Ramos (cell line): ENCODE data around the gene MSI2.

Experiments
- in situ Hi-C: fragments of 300-500 bp; cut with MboI; formaldehyde crosslinking; loops from one replicate; pipeline ENCODE4 v1.14.3; 2022; ENCODE audit warnings: low sequenced_read_pairs; ENCODE audit not compliant: unreplicated experiment

MSI2 gene

GRCh38 chr17:57332501-57332900 is 76.2 kb downstream of the MSI2 start:
- in situ Hi-C loops = no loop called here

- in situ Hi-C loops = no loop called here
Observed at GRCh38 chr17:57335195-57335792, 79.0 kb downstream of the MSI2 start.

DNA sequence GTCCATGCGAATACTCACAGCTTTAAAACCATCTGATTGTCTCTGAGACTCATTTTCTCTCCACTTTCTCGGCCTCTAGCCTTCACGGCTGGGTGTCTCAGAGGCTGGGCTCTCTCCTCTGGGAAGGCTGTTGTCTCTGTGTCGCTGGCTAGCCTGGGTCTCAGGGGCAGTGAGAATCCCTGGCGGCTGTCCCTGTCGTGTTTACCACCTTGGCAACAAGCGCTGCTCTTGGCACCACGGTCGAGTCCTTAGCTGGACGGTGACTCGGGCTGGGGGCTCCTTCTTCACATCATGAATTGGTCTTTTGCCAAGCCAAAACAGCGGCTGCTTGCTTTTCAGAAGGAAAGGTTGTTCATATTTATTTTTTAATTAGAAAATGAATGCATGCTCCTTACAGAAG is 81.1 kb downstream of the MSI2 start:
- in situ Hi-C loops = no loop called here

DNA sequence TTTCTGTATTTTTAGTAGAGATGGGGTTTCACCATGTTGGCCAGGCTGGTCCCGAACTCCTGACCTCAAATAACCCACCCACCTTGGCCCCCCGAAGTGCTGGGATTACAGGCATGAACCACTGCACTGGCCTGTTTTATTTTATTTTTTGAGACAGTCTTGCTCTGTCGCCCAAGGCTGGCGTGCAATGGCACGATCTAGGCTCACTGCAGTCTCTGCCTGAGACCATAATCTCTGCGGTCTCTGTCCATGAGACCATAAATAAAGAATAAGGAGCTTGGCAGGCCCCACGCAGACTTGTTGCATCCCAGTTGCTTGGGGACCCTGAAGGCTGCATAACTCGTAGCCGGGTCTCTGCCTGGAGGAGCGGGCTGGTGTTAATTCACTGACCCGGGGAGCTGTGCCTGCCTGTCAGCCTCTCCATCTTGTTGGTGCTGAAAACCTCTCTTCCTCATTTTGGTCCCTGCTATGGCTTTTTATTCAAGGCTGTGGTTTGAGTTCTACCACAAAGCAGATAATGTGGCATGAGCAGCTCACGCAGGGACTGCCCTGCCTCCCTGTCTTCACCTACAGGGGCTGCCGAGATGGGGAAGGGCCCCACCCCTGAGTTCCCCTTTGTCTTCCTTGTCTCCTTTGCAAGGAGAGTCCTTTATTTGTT is 82.1 kb downstream of the MSI2 start:
- in situ Hi-C loops = no loop called here

- in situ Hi-C loops = no loop called here
Observed at GRCh38 chr17:57340160-57340981, 84.0 kb downstream of the MSI2 start.

GRCh38 chr17:57341611-57342540 is 85.6 kb downstream of the MSI2 start:
- in situ Hi-C loops = no loop called here

DNA sequence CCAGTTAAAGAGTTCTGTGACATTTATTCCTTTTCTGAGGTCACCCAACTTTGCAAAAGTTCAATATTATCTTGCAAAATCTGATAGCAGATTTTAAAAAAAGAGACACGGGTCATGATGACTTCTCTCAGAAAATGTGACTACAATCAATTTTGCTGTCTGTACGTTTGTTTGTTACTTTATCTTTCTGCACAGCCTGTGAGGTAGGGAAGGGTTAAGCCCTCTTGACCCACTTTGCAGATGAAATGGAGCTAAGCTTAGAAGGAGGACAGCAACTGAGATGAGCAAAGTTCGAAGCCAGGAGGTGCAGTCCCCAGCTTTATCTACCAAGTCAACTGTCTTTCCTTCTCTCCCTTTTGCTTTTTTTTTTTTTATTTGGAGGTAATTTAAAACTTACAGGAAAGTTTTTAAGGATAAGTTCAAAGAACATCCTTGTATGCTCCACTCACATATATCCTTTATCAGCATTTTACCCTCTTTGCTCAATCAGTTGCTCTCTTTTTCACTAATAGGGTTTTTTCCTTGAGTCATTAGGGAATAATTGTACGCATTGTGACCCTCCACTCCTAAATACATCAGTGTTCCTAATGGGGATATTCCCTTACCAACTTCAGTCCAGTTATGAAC is 86.8 kb downstream of the MSI2 start:
- in situ Hi-C loops = no loop called here

GRCh38 chr17:57343717-57344116 is 87.4 kb downstream of the MSI2 start:
- in situ Hi-C loops = no loop called here

GRCh38 chr17:57344261-57344660 is 87.9 kb downstream of the MSI2 start:
- in situ Hi-C loops = no loop called here

DNA sequence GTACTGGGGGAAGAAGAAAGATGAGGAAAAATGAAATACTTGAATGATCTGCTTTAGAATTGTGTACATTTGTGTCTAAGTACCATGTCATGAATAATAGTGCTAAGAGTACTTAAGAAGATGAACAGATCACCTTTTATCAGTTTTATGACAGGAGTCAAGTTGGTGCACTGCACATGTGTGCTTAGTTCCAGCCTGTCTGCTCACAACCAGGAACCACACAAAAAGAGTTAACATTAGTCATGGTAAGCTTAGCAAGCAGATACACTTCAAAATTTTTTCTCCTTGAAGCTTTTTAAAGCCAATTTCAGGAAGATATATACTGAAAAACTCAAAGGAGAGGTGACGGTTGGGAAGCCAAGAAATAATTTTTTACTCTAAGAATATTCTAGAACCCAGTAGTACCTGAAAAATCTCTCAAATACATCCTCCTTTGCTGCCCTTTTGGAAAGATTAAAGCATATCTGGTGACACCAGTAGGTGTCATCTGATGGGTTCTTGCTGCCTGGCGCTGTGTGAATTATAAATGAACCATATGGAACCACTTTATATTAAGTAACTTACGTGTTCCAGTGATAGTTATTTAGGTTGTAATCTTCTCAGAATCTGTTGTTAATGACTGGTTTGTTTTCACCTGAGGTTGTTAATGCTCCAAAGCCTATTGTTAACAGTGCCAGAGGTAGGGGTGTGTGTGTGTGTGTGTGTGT is 93.4 kb downstream of the MSI2 start:
- in situ Hi-C loops = loop anchor here (10.0 kb wide), 1 partner anchor 205 kb away; no protein-coding TSS in a partner anchor

- in situ Hi-C loops = loop anchor here (10.0 kb wide), 1 partner anchor 205 kb away; no protein-coding TSS in a partner anchor
Observed at GRCh38 chr17:57350266-57350665, 93.9 kb downstream of the MSI2 start.

DNA sequence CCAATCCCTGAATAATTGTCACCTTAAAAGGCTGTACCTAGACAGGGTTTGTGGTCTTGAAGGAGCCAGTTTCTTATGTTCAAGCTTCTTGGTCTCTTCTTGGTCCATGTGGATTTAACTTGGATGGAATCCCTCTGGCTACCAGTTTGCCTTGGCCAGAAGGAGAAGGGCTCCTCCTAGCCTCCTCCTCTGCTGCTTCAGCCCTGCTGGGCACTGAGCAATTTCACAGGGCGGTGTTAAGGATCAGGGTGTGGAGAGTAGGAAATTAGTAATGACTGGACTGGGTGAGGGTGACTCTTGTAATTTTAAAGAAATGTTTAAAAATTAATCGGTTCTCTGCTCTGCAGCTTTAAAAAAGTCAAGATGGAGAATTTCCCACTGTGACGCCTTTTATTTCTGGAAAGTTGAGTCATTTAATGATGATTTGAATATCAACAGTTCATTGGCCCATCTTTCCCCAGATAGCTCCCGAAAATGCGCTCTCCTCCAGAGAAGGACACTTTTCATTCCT is 96.4 kb downstream of the MSI2 start:
- in situ Hi-C loops = loop anchor here (10.0 kb wide), 1 partner anchor 202 kb away; no protein-coding TSS in a partner anchor

DNA sequence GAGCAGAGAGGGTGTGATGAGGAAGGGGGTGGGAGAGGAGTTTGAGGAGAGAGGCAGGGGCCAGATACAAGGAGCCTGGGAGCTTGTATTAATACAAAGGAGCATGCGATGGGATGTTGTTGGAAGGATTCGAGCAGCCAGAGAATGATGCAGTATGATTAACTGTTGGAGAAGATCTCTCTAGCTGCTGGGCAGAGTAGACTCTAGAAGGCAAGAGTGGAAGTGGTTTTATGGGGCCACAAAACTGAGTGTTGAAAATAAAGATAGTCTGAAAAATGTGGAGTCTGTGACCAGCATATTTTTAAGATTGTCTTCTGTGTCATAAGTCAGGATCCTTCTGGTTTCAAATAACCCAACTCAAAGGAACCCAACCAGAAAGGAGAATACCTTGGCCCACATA is 98.3 kb downstream of the MSI2 start:
- in situ Hi-C loops = loop anchor here (10.0 kb wide), 1 partner anchor 200 kb away; no protein-coding TSS in a partner anchor

GRCh38 chr17:57355090-57355859 is 99.0 kb downstream of the MSI2 start:
- in situ Hi-C loops = loop anchor here (10.0 kb wide), 1 partner anchor 200 kb away; no protein-coding TSS in a partner anchor

DNA sequence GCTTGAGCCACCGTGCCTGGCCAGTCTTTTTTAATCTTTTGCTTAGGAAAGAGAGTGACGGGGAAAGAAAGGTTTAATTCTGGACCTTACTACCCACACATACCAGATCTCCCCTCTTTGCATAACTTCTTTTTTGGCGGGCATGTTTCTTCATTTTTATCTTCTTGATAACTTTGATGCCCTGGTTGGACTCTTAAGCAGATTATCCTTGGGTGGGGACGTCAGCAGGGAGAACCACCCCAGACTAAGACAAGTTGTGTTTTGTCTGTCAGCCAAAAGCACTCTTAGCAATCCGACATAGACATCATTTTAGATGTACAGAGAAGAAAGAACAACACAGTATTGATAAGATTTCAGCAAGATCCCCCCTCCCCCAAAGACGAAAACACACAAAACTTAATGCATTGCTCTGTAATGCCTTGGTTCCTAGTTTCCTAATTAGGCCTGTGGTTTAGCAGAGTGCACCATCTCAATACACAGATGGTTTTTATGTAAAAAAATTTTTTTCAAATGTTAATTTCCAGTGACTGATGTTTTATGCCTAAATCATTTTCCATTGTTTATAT is 99.9 kb downstream of the MSI2 start:
- in situ Hi-C loops = loop anchor here (10.0 kb wide), 1 partner anchor 199 kb away; no protein-coding TSS in a partner anchor

GRCh38 chr17:57356719-57357391 is 100.5 kb downstream of the MSI2 start:
- in situ Hi-C loops = loop anchor here (10.0 kb wide), 1 partner anchor 198 kb away; no protein-coding TSS in a partner anchor

- in situ Hi-C loops = loop anchor here (10.0 kb wide), 1 partner anchor 197 kb away; no protein-coding TSS in a partner anchor
Observed at GRCh38 chr17:57357392-57357784, 101.1 kb downstream of the MSI2 start.
